GOT3 (cell line): Measurements from ENCODE around the gene LRP10.
"Not testable (repeated sequence)": the region's sequence is repeated elsewhere in the genome, so short reads cannot be mapped to it uniquely, and the experiment has no call there.

Source experiments
- DNase-seq: peaks from one replicate; lab custom pipeline; 2025; ENCODE audit warnings: mixed read lengths; lab: John Stamatoyannopoulos, UW

LRP10 gene

GRCh38 chr14:22843123-22843925 is 28.2 kb upstream of the LRP10 start:
- DNase-seq, result no peak

GRCh38 chr14:22844221-22845102 is 27.1 kb upstream of the LRP10 start:
- DNase-seq, result no peak

GRCh38 chr14:22845103-22845394 is 26.5 kb upstream of the LRP10 start:
- DNase-seq, result no peak

- DNase-seq, result no peak
Observed at GRCh38 chr14:22845821-22846625, 25.5 kb upstream of the LRP10 start.

- DNase-seq, result no peak
Observed at GRCh38 chr14:22846811-22847307, 24.7 kb upstream of the LRP10 start.

GRCh38 chr14:22847661-22848341 is 23.7 kb upstream of the LRP10 start:
- DNase-seq, result no peak

GRCh38 chr14:22848351-22849164 is 23.0 kb upstream of the LRP10 start:
- no peak for DNase-seq

GRCh38 chr14:22849212-22849819 is 22.2 kb upstream of the LRP10 start:
- DNase-seq, result no peak

GRCh38 chr14:22850944-22851764 is 20.4 kb upstream of the LRP10 start:
- DNase-seq, result peak; percentile 38

- not testable (repeated sequence) for DNase-seq
Observed at GRCh38 chr14:22852178-22852577, 19.4 kb upstream of the LRP10 start.

- no peak for DNase-seq
Observed at GRCh38 chr14:22852599-22852939, 19.0 kb upstream of the LRP10 start.

- peak; percentile 39 for DNase-seq
Observed at GRCh38 chr14:22852940-22853767, 18.4 kb upstream of the LRP10 start.

- DNase-seq, result not testable (repeated sequence)
Observed at GRCh38 chr14:22854296-22854695, 17.2 kb upstream of the LRP10 start.

- no peak for DNase-seq
Observed at GRCh38 chr14:22854963-22855724, 16.4 kb upstream of the LRP10 start.

- no peak for DNase-seq
Observed at GRCh38 chr14:22856428-22856827, 15.1 kb upstream of the LRP10 start.

GRCh38 chr14:22860377-22860776 is 11.2 kb upstream of the LRP10 start:
- DNase-seq, result not testable (repeated sequence)

- DNase-seq, result no peak
Observed at GRCh38 chr14:22861651-22862050, 9.9 kb upstream of the LRP10 start.

- DNase-seq, result no peak
Observed at GRCh38 chr14:22864979-22865378, 6.6 kb upstream of the LRP10 start.
